ENCODE results near the gene KRABD2.

Gene KRABD2

GRCh38 chr17:8409966-8410882 is 33.7 kb upstream of the KRABD2 start:
- Mint-ChIP-seq H3K36me3 (ENCODE audit: low read depth) (no peaks in the 10 kb centered on the region), H3K9me3 (no peaks in the 10 kb centered on the region), H3K4me1 (ENCODE audit: low read depth) (peaks cover 8% of the 10 kb centered on the region), H3K27ac (peak overlapping the region; percentile 27; the same call in 1 of the 2 replicates), H3K4me3 (no peak overlapping the region; the same call in 1 of the 2 replicates), H3K27me3 (ENCODE audit: insufficient read depth) (peaks cover 21% of the 10 kb centered on the region)
- peak; percentile 80 for DNase-seq
- peak; percentile 96 for TF ChIP-seq CTCF (IDR thresholded peaks at IDR 0.05)

- TF ChIP-seq CTCF (IDR thresholded peaks at IDR 0.05): no peak
- Mint-ChIP-seq H3K36me3 (ENCODE audit: low read depth) (no peaks in the 10 kb centered on the region), H3K4me1 (ENCODE audit: low read depth) (peaks cover 8% of the 10 kb centered on the region), H3K27ac (no peak overlapping the region), H3K4me3 (no peak overlapping the region), H3K9me3 (no peaks in the 10 kb centered on the region), H3K27me3 (ENCODE audit: insufficient read depth) (peaks cover 27% of the 10 kb centered on the region)
- no peak for DNase-seq
Observed at GRCh38 chr17:8408371-8408770, 31.9 kb upstream of the KRABD2 start.

GRCh38 chr17:8406174-8406573 is 29.7 kb upstream of the KRABD2 start:
- no peak overlapping the region for H3K4me3 Mint-ChIP-seq
- H3K4me1 Mint-ChIP-seq (ENCODE audit: low read depth): peaks cover 8% of the 10 kb centered on the region
- no peaks in the 10 kb centered on the region for H3K9me3 Mint-ChIP-seq
- H3K27ac Mint-ChIP-seq: no peak overlapping the region
- TF ChIP-seq CTCF (IDR thresholded peaks at IDR 0.05): no peak
- DNase-seq: no peak
- peaks cover 14% of the 10 kb centered on the region for H3K27me3 Mint-ChIP-seq (ENCODE audit: insufficient read depth)
- no peaks in the 10 kb centered on the region for H3K36me3 Mint-ChIP-seq (ENCODE audit: low read depth)

- no peaks in the 10 kb centered on the region for H3K9me3 Mint-ChIP-seq
- TF ChIP-seq CTCF (IDR thresholded peaks at IDR 0.05): no peak
- DNase-seq: no peak
- no peaks in the 10 kb centered on the region for H3K36me3 Mint-ChIP-seq (ENCODE audit: low read depth)
- H3K4me3 Mint-ChIP-seq: no peak overlapping the region
- peaks cover 8% of the 10 kb centered on the region for H3K4me1 Mint-ChIP-seq (ENCODE audit: low read depth)
- no peak overlapping the region for H3K27ac Mint-ChIP-seq
- H3K27me3 Mint-ChIP-seq (ENCODE audit: insufficient read depth): peaks cover 17% of the 10 kb centered on the region
Observed at GRCh38 chr17:8405499-8406016, 29.1 kb upstream of the KRABD2 start.

GRCh38 chr17:8402921-8403536 is 26.5 kb upstream of the KRABD2 start:
- no peaks in the 10 kb centered on the region for H3K36me3 Mint-ChIP-seq (ENCODE audit: low read depth)
- H3K27me3 Mint-ChIP-seq (ENCODE audit: insufficient read depth): peaks cover 25% of the 10 kb centered on the region
- H3K9me3 Mint-ChIP-seq: no peaks in the 10 kb centered on the region
- no peak overlapping the region for H3K4me3 Mint-ChIP-seq
- no peaks in the 10 kb centered on the region for H3K4me1 Mint-ChIP-seq (ENCODE audit: low read depth)
- DNase-seq: no peak
- no peak overlapping the region for H3K27ac Mint-ChIP-seq
- TF ChIP-seq CTCF (IDR thresholded peaks at IDR 0.05): no peak

Measured in HFFc6 (cell line).